GM19372 (cell line): Measurements from ENCODE around the gene ZDHHC8.
"Not testable (repeated sequence)": the region's sequence is repeated elsewhere in the genome, so short reads cannot be mapped to it uniquely, and the experiment has no call there.

Experiments used
- ATAC-seq: cut with Tn5 transposase; IDR thresholded peaks from one replicate; pipeline ENCODE4 v1.9.1; 2021; ENCODE audit warnings: mild to moderate bottlenecking, low read depth, moderate library complexity; ENCODE audit not compliant: unreplicated experiment

The ZDHHC8 gene

GRCh38 chr22:20157430-20158183, 26.0 kb downstream of the ZDHHC8 start:
- ATAC-seq, result no peak

- ATAC-seq, result no peak
These were observed 26.9 kb downstream of the ZDHHC8 start for GRCh38 chr22:20158391-20159036.

- no peak for ATAC-seq
These were observed 27.5 kb downstream of the ZDHHC8 start for GRCh38 chr22:20159076-20159475.

GRCh38 chr22:20159531-20159930, 27.9 kb downstream of the ZDHHC8 start:
- ATAC-seq, result not testable (repeated sequence)

- ATAC-seq, result no peak
These were observed 28.4 kb downstream of the ZDHHC8 start for GRCh38 chr22:20160041-20160440.

GRCh38 chr22:20164863-20165262, 33.3 kb downstream of the ZDHHC8 start:
- ATAC-seq, result no peak

GRCh38 chr22:20165421-20165820, 33.8 kb downstream of the ZDHHC8 start:
- no peak for ATAC-seq

GRCh38 chr22:20165913-20166312, 34.3 kb downstream of the ZDHHC8 start:
- ATAC-seq, result no peak

GRCh38 chr22:20166703-20167102, 35.1 kb downstream of the ZDHHC8 start:
- no peak for ATAC-seq

GRCh38 chr22:20167643-20168322, 36.2 kb downstream of the ZDHHC8 start:
- no peak for ATAC-seq

GRCh38 chr22:20169253-20169822, 37.7 kb downstream of the ZDHHC8 start:
- ATAC-seq, result no peak

GRCh38 chr22:20170170-20170569, 38.6 kb downstream of the ZDHHC8 start:
- no peak for ATAC-seq

GRCh38 chr22:20171288-20172140, 39.9 kb downstream of the ZDHHC8 start:
- no peak for ATAC-seq

GRCh38 chr22:20172141-20172613, 40.6 kb downstream of the ZDHHC8 start:
- no peak for ATAC-seq

- ATAC-seq, result no peak
These were observed 41.6 kb downstream of the ZDHHC8 start for GRCh38 chr22:20173246-20173645.

- no peak for ATAC-seq
These were observed 42.2 kb downstream of the ZDHHC8 start for GRCh38 chr22:20173772-20174171.

- ATAC-seq, result no peak
These were observed 43.4 kb downstream of the ZDHHC8 start for GRCh38 chr22:20174785-20175596.

GRCh38 chr22:20175597-20175900, 43.9 kb downstream of the ZDHHC8 start:
- no peak for ATAC-seq

- ATAC-seq, result no peak
These were observed 44.9 kb downstream of the ZDHHC8 start for GRCh38 chr22:20176421-20177085.
